Measurements from ENCODE around the gene PTPRF. TPM values are rescaled to one million over a fixed set of nuclear protein-coding genes. Genes with fewer than 3 reads are reported as not detected.
A peak's percentile ranks its signal among the peaks of the same experiment; 100 is the strongest.

PTPRF gene
- total RNA-seq, 1 donor from 2014 or later = 10.4 TPM

DNA sequence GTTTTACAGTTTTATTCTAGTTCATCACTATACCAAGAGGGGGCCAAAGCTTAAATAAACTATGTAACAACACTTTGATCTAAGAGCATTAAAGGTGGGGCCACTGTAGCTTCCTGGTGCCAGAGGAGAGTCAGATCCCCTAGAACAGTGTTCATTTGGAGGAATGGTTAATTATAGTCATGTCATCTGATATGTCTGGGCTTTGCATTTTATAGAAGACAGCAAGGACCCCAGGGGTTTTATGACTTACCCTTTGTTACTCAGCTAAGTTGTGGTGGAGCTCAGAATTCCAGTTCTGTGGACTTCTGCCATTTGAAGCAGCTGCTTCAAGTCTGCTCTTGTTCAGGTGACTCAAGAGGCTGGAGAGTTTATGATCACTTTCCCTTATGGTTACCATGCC lies 135.9 kb downstream of the PTPRF start:
- peaks cover 11 to 27% (median 15%) of the 10 kb centered on the region in 3 donors for H3K4me1 ChIP-seq (ENCODE audit: control insufficient read depth in 3 of 3, insufficient read depth in 3 of 3, low read length in 3 of 3)
- no peak overlapping the region for H3K9ac ChIP-seq (ENCODE audit: low read depth in 1 of 3, low read length in 3 of 3)
- peaks cover 67 to 88% (median 83%) of the 10 kb centered on the region in 3 donors for H3K36me3 ChIP-seq (ENCODE audit: control insufficient read depth in 3 of 3, insufficient read depth in 3 of 3, low read length in 3 of 3)
- no peaks in the 10 kb centered on the region for H3K9me3 ChIP-seq (ENCODE audit: control insufficient read depth in 3 of 3, low read length in 3 of 3)
- H3K27ac ChIP-seq (ENCODE audit: low read depth, low read length) = no peak overlapping the region
- no peaks in the 10 kb centered on the region for H3K27me3 ChIP-seq (ENCODE audit: control insufficient read depth in 3 of 3, insufficient read depth in 3 of 3, low read length in 3 of 3)
- H3K4me3 ChIP-seq (ENCODE audit: low read length in 3 of 3) = no peak overlapping the region

DNA sequence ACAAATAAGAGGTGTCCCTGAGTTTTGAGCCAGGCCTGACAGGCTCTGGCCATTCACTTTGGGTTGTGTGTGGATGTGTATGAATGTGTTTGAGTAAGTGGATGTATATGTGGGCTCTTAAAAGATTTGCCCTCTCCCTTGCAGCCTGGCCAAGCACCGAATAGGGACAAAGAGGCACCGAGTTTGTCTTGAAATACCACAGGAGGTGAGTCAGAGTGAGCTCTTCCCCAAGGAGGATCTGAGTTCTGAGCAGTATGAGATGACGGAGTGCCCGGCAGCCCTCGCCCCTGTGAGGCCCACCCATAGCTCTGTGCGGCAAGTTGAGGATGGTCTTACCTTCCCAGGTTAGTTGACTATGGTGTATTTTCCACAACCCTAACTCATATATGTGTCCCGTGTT lies 138.3 kb downstream of the PTPRF start:
- H3K27me3 ChIP-seq (ENCODE audit: control insufficient read depth in 3 of 3, insufficient read depth in 3 of 3, low read length in 3 of 3) = no peaks in the 10 kb centered on the region
- H3K27ac ChIP-seq (ENCODE audit: low read depth, low read length) = no peak overlapping the region
- H3K36me3 ChIP-seq (ENCODE audit: control insufficient read depth in 3 of 3, insufficient read depth in 3 of 3, low read length in 3 of 3) = peaks cover 59 to 86% (median 80%) of the 10 kb centered on the region in 3 donors
- H3K4me1 ChIP-seq (ENCODE audit: control insufficient read depth in 3 of 3, insufficient read depth in 3 of 3, low read length in 3 of 3) = peaks cover 11 to 27% (median 18%) of the 10 kb centered on the region in 3 donors
- H3K4me3 ChIP-seq (ENCODE audit: low read length in 3 of 3) = no peak overlapping the region
- H3K9me3 ChIP-seq (ENCODE audit: control insufficient read depth in 3 of 3, low read length in 3 of 3) = no peaks in the 10 kb centered on the region
- H3K9ac ChIP-seq (ENCODE audit: low read depth in 1 of 3, low read length in 3 of 3) = peak overlapping the region in 1 of 3 donors; percentile 11

DNA sequence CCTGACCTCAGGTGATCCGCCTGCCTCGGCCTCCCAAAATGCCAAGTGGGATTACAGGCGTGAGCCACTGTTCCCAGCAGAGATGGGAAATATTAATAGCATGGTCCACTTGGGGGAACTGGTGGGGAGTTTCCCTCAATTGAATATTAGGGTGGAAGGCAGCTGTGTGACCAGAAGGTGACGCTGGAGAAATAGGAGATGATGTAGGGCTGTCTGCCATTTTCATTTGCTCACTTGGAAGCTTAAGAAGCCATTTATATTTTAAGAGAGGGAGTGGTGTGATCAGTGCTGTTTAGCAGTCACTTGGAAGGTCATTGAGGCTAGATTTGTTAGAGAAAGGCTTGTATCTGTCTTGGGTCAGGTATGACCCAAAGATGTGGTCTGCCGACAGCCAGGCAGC lies 139.2 kb downstream of the PTPRF start:
- no peak overlapping the region for H3K4me3 ChIP-seq (ENCODE audit: low read length in 3 of 3)
- no peaks in the 10 kb centered on the region for H3K9me3 ChIP-seq (ENCODE audit: control insufficient read depth in 3 of 3, low read length in 3 of 3)
- no peak overlapping the region for H3K9ac ChIP-seq (ENCODE audit: low read depth in 1 of 3, low read length in 3 of 3)
- H3K4me1 ChIP-seq (ENCODE audit: control insufficient read depth in 3 of 3, insufficient read depth in 3 of 3, low read length in 3 of 3) = peaks cover 11 to 27% (median 18%) of the 10 kb centered on the region in 3 donors
- peak overlapping the region; percentile 9 for H3K27ac ChIP-seq (ENCODE audit: low read depth, low read length)
- no peaks in the 10 kb centered on the region for H3K27me3 ChIP-seq (ENCODE audit: control insufficient read depth in 3 of 3, insufficient read depth in 3 of 3, low read length in 3 of 3)
- peaks cover 53 to 83% (median 74%) of the 10 kb centered on the region in 3 donors for H3K36me3 ChIP-seq (ENCODE audit: control insufficient read depth in 3 of 3, insufficient read depth in 3 of 3, low read length in 3 of 3)

DNA sequence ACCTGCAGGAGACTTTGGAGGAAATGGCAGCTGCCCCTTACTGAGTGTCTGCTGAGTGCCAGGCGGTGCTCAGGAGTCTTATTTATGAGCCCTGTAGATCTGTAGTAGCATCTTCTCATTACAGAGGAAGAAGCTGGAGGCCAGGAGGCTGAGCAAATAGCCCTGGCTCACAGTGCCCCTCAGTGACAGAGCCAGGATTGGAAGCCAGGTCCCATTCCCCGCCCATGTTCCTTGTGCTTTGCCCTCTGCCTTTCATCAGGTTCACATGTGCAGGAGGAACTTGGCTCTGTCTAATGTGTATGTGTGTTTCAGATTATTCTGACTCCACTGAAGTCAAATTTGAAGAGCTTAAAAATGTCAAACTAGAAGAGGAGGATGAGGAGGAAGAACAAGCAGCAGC lies 140.5 kb downstream of the PTPRF start:
- Histone ChIP-seq H3K4me3 (ENCODE audit: low read length in 3 of 3) (no peak overlapping the region), H3K36me3 (ENCODE audit: control insufficient read depth in 3 of 3, insufficient read depth in 3 of 3, low read length in 3 of 3) (peaks cover 55 to 78% (median 72%) of the 10 kb centered on the region in 3 donors), H3K27ac (ENCODE audit: low read depth, low read length) (peak overlapping the region; percentile 7), H3K4me1 (ENCODE audit: control insufficient read depth in 3 of 3, insufficient read depth in 3 of 3, low read length in 3 of 3) (peaks cover 11 to 27% (median 18%) of the 10 kb centered on the region in 3 donors), H3K9me3 (ENCODE audit: control insufficient read depth in 3 of 3, low read length in 3 of 3) (no peaks in the 10 kb centered on the region), H3K9ac (ENCODE audit: low read depth in 1 of 3, low read length in 3 of 3) (peak overlapping the region in 1 of 3 donors; percentile 25), H3K27me3 (ENCODE audit: control insufficient read depth in 3 of 3, insufficient read depth in 3 of 3, low read length in 3 of 3) (no peaks in the 10 kb centered on the region)

DNA sequence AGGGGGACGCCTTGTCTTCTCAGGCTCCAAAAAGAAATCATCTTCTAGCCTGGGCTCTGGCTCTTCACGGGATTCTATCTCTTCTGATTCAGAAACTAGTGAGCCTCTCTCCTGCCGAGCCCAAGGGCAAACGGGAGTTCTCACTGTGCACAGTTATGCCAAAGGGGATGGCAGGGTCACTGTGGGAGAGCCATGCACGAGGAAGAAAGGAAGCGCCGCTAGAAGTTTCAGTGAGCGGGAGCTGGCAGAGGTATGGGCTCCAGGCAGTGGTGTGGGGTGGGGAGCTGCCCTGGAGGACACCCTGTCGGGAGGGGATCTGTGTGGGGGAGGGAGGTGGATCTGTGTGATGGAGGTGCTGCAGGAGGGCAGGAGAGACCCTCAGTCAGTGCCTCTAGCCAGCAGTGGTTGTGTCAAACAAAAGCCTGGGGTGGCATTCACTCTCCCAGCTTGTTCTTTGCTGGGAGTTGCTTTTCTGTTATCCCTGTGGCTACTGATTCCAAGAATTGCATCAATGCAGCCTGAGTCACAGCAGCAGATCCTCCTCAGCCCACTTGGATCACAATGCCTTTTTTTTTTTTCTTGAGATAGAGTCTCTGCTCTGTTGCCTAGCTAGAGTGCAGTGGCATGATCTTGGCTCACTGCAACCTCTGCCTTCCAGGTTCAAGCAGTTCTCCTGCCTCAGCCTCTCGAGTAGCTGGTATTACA lies 141.1 kb downstream of the PTPRF start:
- H3K27me3 ChIP-seq (ENCODE audit: control insufficient read depth in 3 of 3, insufficient read depth in 3 of 3, low read length in 3 of 3) = no peaks in the 10 kb centered on the region
- peaks cover 51 to 74% (median 66%) of the 10 kb centered on the region in 3 donors for H3K36me3 ChIP-seq (ENCODE audit: control insufficient read depth in 3 of 3, insufficient read depth in 3 of 3, low read length in 3 of 3)
- peak overlapping the region in 1 of 3 donors; percentile 25 for H3K9ac ChIP-seq (ENCODE audit: low read depth in 1 of 3, low read length in 3 of 3)
- H3K4me3 ChIP-seq (ENCODE audit: low read length in 3 of 3) = no peak overlapping the region
- H3K27ac ChIP-seq (ENCODE audit: low read depth, low read length) = no peak overlapping the region
- H3K9me3 ChIP-seq (ENCODE audit: control insufficient read depth in 3 of 3, low read length in 3 of 3) = no peaks in the 10 kb centered on the region
- peaks cover 11 to 22% (median 16%) of the 10 kb centered on the region in 3 donors for H3K4me1 ChIP-seq (ENCODE audit: control insufficient read depth in 3 of 3, insufficient read depth in 3 of 3, low read length in 3 of 3)

DNA sequence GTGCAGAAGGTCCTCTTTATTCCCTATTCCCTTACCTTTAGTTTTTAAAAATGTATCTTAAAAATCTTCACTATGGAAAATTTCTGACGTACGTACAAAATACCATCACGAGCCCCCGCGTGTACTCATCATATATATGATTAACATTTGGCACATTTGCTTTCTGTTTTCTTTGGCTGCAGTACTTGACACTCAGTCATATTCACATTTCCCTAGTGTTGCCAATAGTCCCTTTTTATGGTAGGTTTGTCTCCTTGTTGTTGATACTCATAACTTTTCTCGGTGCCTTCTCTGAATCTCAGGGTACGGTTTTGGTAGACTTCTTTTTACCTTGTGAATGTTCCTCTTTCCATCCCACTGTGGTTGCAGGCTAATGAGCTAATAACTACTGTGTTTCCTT lies 142.6 kb downstream of the PTPRF start:
- H3K4me3 ChIP-seq (ENCODE audit: low read length in 3 of 3) = no peak overlapping the region
- H3K36me3 ChIP-seq (ENCODE audit: control insufficient read depth in 3 of 3, insufficient read depth in 3 of 3, low read length in 3 of 3) = peaks cover 45 to 74% (median 55%) of the 10 kb centered on the region in 3 donors
- no peaks in the 10 kb centered on the region for H3K9me3 ChIP-seq (ENCODE audit: control insufficient read depth in 3 of 3, low read length in 3 of 3)
- H3K9ac ChIP-seq (ENCODE audit: low read depth in 1 of 3, low read length in 3 of 3) = no peak overlapping the region
- H3K27me3 ChIP-seq (ENCODE audit: control insufficient read depth in 3 of 3, insufficient read depth in 3 of 3, low read length in 3 of 3) = no peaks in the 10 kb centered on the region
- peaks cover 11 to 20% (median 16%) of the 10 kb centered on the region in 3 donors for H3K4me1 ChIP-seq (ENCODE audit: control insufficient read depth in 3 of 3, insufficient read depth in 3 of 3, low read length in 3 of 3)
- no peak overlapping the region for H3K27ac ChIP-seq (ENCODE audit: low read depth, low read length)

Other genes with a start within 250 kb of the PTPRF start
- gene C1orf210, start 245.3 kb upstream of the PTPRF start, total RNA-seq = not detected
- 49.6 TPM for gene TIE1, start 229.9 kb upstream of the PTPRF start, total RNA-seq
- not detected for gene MPL, start 193.1 kb upstream of the PTPRF start, total RNA-seq
- 6.8 TPM for gene CDC20, start 171.9 kb upstream of the PTPRF start, total RNA-seq
- gene ELOVL1, start 162.9 kb upstream of the PTPRF start, total RNA-seq = 13.0 TPM
- gene MED8, start 141.1 kb upstream of the PTPRF start, total RNA-seq = 34.4 TPM
- 21.4 TPM for gene SZT2, start 141.0 kb upstream of the PTPRF start, total RNA-seq
- gene HYI, start 77.0 kb upstream of the PTPRF start, total RNA-seq = 33.4 TPM
- 34.4 TPM for gene KDM4A, start 119.3 kb downstream of the PTPRF start, total RNA-seq
- 25.1 TPM for gene ST3GAL3, start 176.7 kb downstream of the PTPRF start, total RNA-seq